OCI-LY1 (cell line): ENCODE results near the gene CCDC146.

Experiments
- H2AFZ ChIP-seq: fragments of 200-600 bp; sonication (generic), shearing (Covaris generic); 2 replicates; pipeline ENCODE4 v1.6.0; 2014; ENCODE audit warnings: antibody characterized with exemption, mild to moderate bottlenecking, low read length
- H3F3A ChIP-seq: fragments of 200-600 bp; sonication (generic), shearing (Covaris generic); 2 replicates; pipeline ENCODE4 v1.6.0; 2014; ENCODE audit warnings: mild to moderate bottlenecking, antibody characterized with exemption, low read length, moderate library complexity; ENCODE audit not compliant: insufficient read depth
- H3K27ac ChIP-seq: fragments of 200-600 bp; sonication (generic); 2 replicates; pipeline ENCODE4 v1.5.1; 2014; ENCODE audit warnings: low read length, mixed run types, mild to moderate bottlenecking, low read depth; ENCODE audit not compliant: poor library complexity, severe bottlenecking
- H3K27me3 ChIP-seq: fragments of 200-600 bp; sonication (generic); 2 replicates; pipeline ENCODE4 v1.6.0; 2014; ENCODE audit warnings: antibody characterized with exemption, mild to moderate bottlenecking, low read length, moderate library complexity; ENCODE audit not compliant: insufficient read depth
- H3K36me3 ChIP-seq: fragments of 200-600 bp; sonication (generic); 2 replicates; pipeline ENCODE4 v1.6.1; 2014; ENCODE audit warnings: mild to moderate bottlenecking, antibody characterized with exemption, low read length, moderate library complexity, mixed read lengths; ENCODE audit not compliant: insufficient read depth
- H3K4me1 ChIP-seq: fragments of 200-600 bp; sonication (generic); 2 replicates; pipeline ENCODE4 v1.5.1; 2014; ENCODE audit warnings: mild to moderate bottlenecking, low read length, moderate library complexity; ENCODE audit not compliant: insufficient read depth, severe bottlenecking
- H3K4me2 ChIP-seq: fragments of 200-600 bp; sonication (generic), shearing (Covaris generic); 2 replicates; pipeline ENCODE4 v1.6.1; 2014; ENCODE audit warnings: low read length
- H3K4me3 ChIP-seq: fragments of 200-600 bp; sonication (generic); 2 replicates; pipeline ENCODE4 v1.5.1; 2014; ENCODE audit warnings: low read length, low read depth, mild to moderate bottlenecking, mixed read lengths; ENCODE audit not compliant: poor library complexity, severe bottlenecking
- H3K79me2 ChIP-seq: fragments of 200-600 bp; shearing (Covaris generic); 2 replicates; pipeline ENCODE4 v1.6.1; 2016; ENCODE audit warnings: mixed run types, low read length, mixed read lengths; ENCODE audit not compliant: insufficient read depth
- H3K9ac ChIP-seq: fragments of 200-600 bp; sonication (generic), shearing (Covaris generic); 2 replicates; pipeline ENCODE4 v1.6.1; 2014; ENCODE audit warnings: mild to moderate bottlenecking, low read length, mixed read lengths
- H3K9me2 ChIP-seq: fragments of 200-600 bp; sonication (generic), shearing (Covaris generic); 2 replicates; pipeline ENCODE4 v1.6.1; 2014; ENCODE audit warnings: low read depth, mild to moderate bottlenecking, low read length, mixed read lengths
- H3K9me3 ChIP-seq: fragments of 200-600 bp; shearing (Covaris generic); 2 replicates; pipeline ENCODE4 v1.6.1; 2014; ENCODE audit warnings: low read length, mixed read lengths
- H4K20me1 ChIP-seq: fragments of 200-600 bp; sonication (generic), shearing (Covaris generic); 2 replicates; pipeline ENCODE4 v1.6.0; 2016; ENCODE audit warnings: mild to moderate bottlenecking, low read length; ENCODE audit not compliant: insufficient read depth
- EZH2 ChIP-seq: fragments of 200-600 bp; sonication (generic), shearing (Covaris generic); IDR thresholded peaks from 2 replicates; pipeline ENCODE4 v1.8.0; 2017; ENCODE audit warnings: borderline replicate concordance, mixed run types, mild to moderate bottlenecking, antibody characterized with exemption, low read length, moderate library complexity, mixed read lengths
- TF ChIP-seq, protein P1 (sequence below): fragments of 200-600 bp; sonication (generic), shearing (Covaris generic); IDR thresholded peaks from 2 replicates; pipeline ENCODE4 v1.5.1; 2017; ENCODE audit warnings: mild to moderate bottlenecking, antibody characterized with exemption, low read length, moderate library complexity, mixed read lengths

The CCDC146 gene

GRCh38 chr7:77235276-77235675 is 112.9 kb downstream of the CCDC146 start:
- H3K9me2 ChIP-seq, result no peaks in the 10 kb centered on the region
- H3K36me3 ChIP-seq, result no peaks in the 10 kb centered on the region
- TF ChIP-seq, protein P1, sequence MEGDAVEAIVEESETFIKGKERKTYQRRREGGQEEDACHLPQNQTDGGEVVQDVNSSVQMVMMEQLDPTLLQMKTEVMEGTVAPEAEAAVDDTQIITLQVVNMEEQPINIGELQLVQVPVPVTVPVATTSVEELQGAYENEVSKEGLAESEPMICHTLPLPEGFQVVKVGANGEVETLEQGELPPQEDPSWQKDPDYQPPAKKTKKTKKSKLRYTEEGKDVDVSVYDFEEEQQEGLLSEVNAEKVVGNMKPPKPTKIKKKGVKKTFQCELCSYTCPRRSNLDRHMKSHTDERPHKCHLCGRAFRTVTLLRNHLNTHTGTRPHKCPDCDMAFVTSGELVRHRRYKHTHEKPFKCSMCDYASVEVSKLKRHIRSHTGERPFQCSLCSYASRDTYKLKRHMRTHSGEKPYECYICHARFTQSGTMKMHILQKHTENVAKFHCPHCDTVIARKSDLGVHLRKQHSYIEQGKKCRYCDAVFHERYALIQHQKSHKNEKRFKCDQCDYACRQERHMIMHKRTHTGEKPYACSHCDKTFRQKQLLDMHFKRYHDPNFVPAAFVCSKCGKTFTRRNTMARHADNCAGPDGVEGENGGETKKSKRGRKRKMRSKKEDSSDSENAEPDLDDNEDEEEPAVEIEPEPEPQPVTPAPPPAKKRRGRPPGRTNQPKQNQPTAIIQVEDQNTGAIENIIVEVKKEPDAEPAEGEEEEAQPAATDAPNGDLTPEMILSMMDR, result no peak
- TF ChIP-seq EZH2, result no peak
- no peaks in the 10 kb centered on the region; the same call in 1 of the 2 replicates for H3K9me3 ChIP-seq
- no peak overlapping the region for H3K4me3 ChIP-seq
- H3K27ac ChIP-seq, result no peak overlapping the region
- peaks cover 5% of the 10 kb centered on the region for H3K4me1 ChIP-seq
- no peaks in the 10 kb centered on the region for H3F3A ChIP-seq
- no peak overlapping the region for H3K9ac ChIP-seq
- H3K27me3 ChIP-seq, result no peaks in the 10 kb centered on the region
- H2AFZ ChIP-seq, result no peak overlapping the region
- H4K20me1 ChIP-seq, result no peaks in the 10 kb centered on the region
- no peak overlapping the region for H3K4me2 ChIP-seq
- H3K79me2 ChIP-seq, result no peaks in the 10 kb centered on the region

GRCh38 chr7:77238703-77239136 is 116.3 kb downstream of the CCDC146 start:
- Histone ChIP-seq H4K20me1 (no peaks in the 10 kb centered on the region), H3K4me1 (peaks cover 5% of the 10 kb centered on the region), H3K27ac (no peak overlapping the region), H3K9ac (no peak overlapping the region), H2AFZ (no peak overlapping the region), H3F3A (no peaks in the 10 kb centered on the region), H3K27me3 (no peaks in the 10 kb centered on the region), H3K9me2 (no peaks in the 10 kb centered on the region), H3K9me3 (no peaks in the 10 kb centered on the region), H3K79me2 (no peaks in the 10 kb centered on the region), H3K4me2 (no peak overlapping the region), H3K4me3 (no peak overlapping the region), H3K36me3 (no peaks in the 10 kb centered on the region)
- TF ChIP-seq, protein P1, result no peak
- TF ChIP-seq EZH2, result no peak

- Histone ChIP-seq H3K4me1 (peaks cover 5% of the 10 kb centered on the region), H3K79me2 (no peaks in the 10 kb centered on the region), H3K9me2 (no peaks in the 10 kb centered on the region), H3K4me3 (no peak overlapping the region), H3K27ac (no peak overlapping the region), H3K36me3 (no peaks in the 10 kb centered on the region), H3K9ac (no peak overlapping the region), H3F3A (no peaks in the 10 kb centered on the region), H3K27me3 (no peaks in the 10 kb centered on the region), H2AFZ (no peak overlapping the region), H4K20me1 (no peaks in the 10 kb centered on the region), H3K9me3 (no peaks in the 10 kb centered on the region), H3K4me2 (no peak overlapping the region)
- TF ChIP-seq, protein P1, result no peak
- TF ChIP-seq EZH2, result no peak
These were observed 117.1 kb downstream of the CCDC146 start for GRCh38 chr7:77239471-77239870.
